HG02884 (cell line): Measurements from ENCODE around the gene ZFP69B.
A peak's percentile ranks its signal among the peaks of the same experiment; 100 is the strongest.

Source experiments
- ATAC-seq: cut with Tn5 transposase; IDR thresholded peaks from one replicate; pipeline ENCODE4 v1.9.1; 2021; ENCODE audit warnings: mild to moderate bottlenecking, moderate library complexity; ENCODE audit not compliant: unreplicated experiment

ZFP69B gene

DNA sequence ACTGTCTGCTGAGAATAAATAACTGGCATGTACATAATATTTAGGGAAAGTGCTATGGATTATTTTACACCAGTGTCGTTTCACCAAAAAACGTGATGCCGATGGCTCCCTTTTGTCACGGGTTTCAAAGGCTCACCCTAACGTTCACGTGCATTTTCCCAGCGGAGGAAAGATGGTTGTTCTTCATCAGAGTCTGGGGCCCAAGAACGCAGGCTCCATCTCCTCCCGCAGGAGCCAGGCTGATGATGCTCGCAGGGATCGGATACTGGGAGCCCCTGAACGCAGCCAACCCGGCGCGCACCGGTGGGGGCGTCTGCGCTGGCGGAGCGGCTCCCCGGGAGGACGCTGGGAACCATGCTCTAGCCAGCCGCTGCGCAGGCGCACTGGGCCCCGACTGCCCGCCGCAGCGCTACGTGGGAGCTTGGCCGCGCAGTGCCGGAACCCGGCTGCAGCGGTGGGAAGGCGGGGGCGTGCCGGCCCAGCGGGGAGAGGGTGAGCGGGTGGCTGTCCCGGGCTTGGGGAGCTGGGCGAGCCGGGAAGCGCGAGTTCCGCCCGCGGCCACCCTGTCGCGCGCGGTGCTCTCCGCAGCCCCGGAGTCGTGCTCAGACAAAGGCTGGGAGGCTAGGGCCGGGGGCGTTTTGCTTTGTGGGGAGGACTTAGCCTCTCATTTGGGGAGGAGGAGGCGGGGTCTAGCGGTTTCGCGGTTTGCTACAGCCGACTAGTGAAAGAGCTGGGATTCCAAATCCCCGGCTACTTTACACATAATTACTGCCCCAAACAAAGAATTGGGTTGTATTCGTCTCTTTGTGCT is at the start of gene ZFP69B:
ZFP69B (plus strand) TSS at position 793 of the 811 bp plus-strand sequence. CDS start 486 bp downstream, outside the sequence.
- ATAC-seq = peak; percentile 68

GRCh38 chr1:40401473-40402201 is 48.6 kb upstream of the ZFP69B start:
- ATAC-seq = no peak

- ATAC-seq = no peak
Observed at GRCh38 chr1:40404670-40405462, 45.4 kb upstream of the ZFP69B start.

- ATAC-seq = no peak
Observed at GRCh38 chr1:40405812-40406211, 44.5 kb upstream of the ZFP69B start.

DNA sequence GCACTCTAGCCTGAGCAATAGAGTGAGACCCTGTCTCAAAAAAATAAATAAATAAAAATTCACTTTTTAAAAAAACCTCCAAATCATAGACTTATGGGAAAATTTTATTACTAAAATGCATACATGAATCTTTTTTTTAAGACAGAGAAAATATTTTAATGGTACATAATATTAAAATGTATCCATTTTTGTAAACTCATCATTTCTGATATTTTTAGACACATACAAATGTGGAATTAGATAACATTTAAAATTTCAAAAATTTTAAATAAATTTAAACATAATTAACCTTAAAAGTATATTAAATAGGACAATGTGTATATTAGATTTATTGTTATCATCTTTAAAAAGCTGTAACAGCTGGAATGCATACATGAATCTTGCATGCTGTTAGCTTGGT is 42.8 kb upstream of the ZFP69B start:
- no peak for ATAC-seq

- no peak for ATAC-seq
Observed at GRCh38 chr1:40409467-40409866, 40.8 kb upstream of the ZFP69B start.

- no peak for ATAC-seq
Observed at GRCh38 chr1:40411294-40411693, 39.0 kb upstream of the ZFP69B start.

GRCh38 chr1:40411843-40412242 is 38.4 kb upstream of the ZFP69B start:
- no peak for ATAC-seq

DNA sequence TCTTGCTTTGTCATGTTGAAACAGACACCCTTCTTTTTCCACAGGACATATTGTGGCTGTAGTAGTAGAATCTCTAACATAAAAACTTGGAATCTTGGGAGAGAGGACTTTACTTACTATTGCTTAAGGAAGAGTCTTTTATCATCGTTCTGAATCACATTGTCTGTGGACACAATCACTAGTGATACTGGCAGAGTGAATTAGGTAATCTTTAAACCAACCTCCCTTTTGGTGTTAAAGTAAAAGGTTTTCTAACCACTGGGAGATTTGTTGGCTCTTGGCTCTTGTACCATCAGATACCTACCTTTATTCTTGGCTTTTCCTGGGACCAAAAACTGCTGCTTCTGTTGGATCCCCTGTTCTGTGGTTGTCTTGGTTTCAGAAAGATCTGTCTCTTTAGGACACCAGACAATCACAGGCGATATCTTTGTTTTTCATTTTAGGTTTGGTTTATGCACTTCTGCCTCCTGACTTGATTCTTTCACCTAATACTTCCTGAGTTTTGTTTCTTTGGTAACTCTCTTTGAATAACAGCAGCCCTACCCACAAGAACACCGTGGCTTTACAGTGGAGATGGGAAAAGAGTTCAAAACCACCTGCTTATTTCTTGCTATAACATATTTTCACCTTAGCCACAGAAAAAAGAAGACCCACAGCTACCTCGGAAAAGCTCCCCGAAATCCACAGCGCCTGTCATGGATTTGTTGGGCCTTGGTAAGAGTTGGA is 36.6 kb upstream of the ZFP69B start:
- ATAC-seq = no peak

GRCh38 chr1:40414331-40414730 is 35.9 kb upstream of the ZFP69B start:
- no peak for ATAC-seq

GRCh38 chr1:40416709-40417108 is 33.6 kb upstream of the ZFP69B start:
- ATAC-seq = no peak

- ATAC-seq = no peak
Observed at GRCh38 chr1:40421431-40422384, 28.6 kb upstream of the ZFP69B start.

- no peak for ATAC-seq
Observed at GRCh38 chr1:40422630-40423263, 27.5 kb upstream of the ZFP69B start.

- ATAC-seq = no peak
Observed at GRCh38 chr1:40423264-40423642, 27.0 kb upstream of the ZFP69B start.

GRCh38 chr1:40423951-40424618 is 26.2 kb upstream of the ZFP69B start:
- ATAC-seq = no peak

DNA sequence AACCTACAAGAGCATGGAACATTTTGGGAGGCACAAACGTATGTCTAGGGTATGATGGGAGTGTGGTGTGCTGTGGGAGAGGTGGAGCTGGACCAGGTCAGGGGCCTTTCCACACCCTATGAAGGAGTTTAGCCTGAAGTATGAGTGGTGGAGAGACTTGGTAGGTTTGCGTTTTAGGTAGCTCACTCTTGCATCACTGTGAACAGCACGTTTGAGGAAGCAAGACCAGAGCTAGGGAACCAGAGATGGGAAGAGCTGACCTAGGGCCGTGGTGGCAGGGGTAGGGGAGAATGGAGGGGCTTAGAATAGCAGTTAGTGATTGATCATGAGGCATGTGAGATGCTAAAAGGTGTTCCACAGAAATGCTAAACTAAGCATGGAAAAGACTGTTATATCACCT is 25.1 kb upstream of the ZFP69B start:
- no peak for ATAC-seq

DNA sequence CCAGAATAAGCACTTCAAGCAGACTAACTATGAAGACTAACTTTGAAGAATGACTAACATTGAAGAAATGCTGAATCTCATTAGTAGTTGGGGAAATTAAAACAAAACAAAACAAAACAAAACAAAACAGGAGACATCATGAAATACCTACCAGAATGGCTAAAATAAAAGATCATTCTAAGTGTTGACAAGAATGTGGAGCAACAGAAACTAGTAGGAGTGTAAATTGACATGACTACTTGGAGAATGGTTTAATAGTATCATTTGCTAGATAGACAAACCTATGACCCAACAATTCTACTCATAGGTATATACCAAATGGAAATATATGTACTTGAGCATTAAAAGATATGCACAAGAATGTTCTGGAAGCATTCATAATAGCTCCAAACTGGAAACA is 18.9 kb upstream of the ZFP69B start:
- ATAC-seq = no peak

DNA sequence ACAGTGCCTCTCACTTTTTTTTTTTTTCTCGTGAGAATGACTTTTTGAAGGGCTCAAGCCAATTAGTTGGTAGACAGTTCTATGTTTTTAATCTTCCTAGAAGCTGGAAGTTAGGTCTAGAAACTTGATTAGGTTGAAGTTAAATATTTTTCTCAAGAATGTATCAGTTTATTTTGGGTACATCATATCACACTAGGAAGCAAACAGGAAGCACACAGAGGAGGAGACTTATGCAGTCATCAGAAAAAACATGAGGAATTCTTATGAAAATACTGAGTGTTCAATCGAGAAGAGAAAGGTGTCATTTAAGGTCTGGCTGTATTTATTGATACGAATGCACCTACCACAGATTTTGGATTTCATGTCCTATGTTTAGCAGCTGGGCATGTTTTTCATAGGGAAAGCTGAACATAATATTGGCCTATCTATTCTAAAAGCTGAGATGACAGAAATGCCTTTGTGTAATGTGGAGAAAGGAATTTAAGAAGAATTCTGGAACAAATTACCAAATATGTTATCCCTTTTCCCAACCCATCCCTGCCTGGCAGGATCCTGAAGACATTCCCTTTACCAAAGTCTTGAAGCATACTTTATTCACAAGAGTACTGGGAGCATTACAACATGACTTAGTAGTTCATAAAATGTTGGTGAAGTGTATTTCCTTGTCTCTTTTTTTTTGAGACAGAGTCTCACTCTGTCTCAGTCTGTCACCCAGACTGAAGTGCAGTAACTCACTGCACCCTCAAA is 17.5 kb upstream of the ZFP69B start:
- ATAC-seq = no peak
